HCT116 (cell line): ENCODE data around the gene DIPK1B.

ENCODE experiments used
- JUND ChIP-seq: IDR thresholded peaks from 2 replicates; pipeline ENCODE4 v1.6.1; 2012
- POLR2A ChIP-seq: IDR thresholded peaks from 2 replicates; pipeline ENCODE4 v1.7.0; 2011; ENCODE audit warnings: borderline replicate concordance; ENCODE audit not compliant: insufficient read depth, insufficient read length; ENCODE audit errors: extremely low read depth
- SP1 ChIP-seq: IDR thresholded peaks from 2 replicates; pipeline ENCODE4 v1.6.1; 2012; ENCODE audit warnings: low read depth
- TF ChIP-seq, protein P1 (sequence below): IDR thresholded peaks from 2 replicates; pipeline ENCODE4 v1.6.1; 2011; ENCODE audit warnings: mild to moderate bottlenecking, low read length, moderate library complexity; ENCODE audit not compliant: insufficient replicate concordance; ENCODE audit errors: extremely low read depth
- TF ChIP-seq, protein P2 (sequence below): IDR thresholded peaks from 2 replicates; pipeline ENCODE4 v1.6.1; 2012
- TF ChIP-seq, protein P3 (sequence below), 3 experiments: fragments of 200-600 bp in 1 of 3; sonication (generic) in 1 of 3; IDR thresholded peaks in 2 of 3; conservative IDR thresholded peaks in 1 of 3; 2 replicates each; pipeline ENCODE4 v1.5.1; 2012 to 2017; ENCODE audit warnings: low read depth in 2 of 3, low read length in 2 of 3, antibody characterized with exemption in 1 of 3, borderline replicate concordance in 1 of 3, control low read depth in 1 of 3, mild to moderate bottlenecking in 1 of 3, mixed read lengths in 1 of 3, mixed run types in 1 of 3, moderate library complexity in 1 of 3; ENCODE audit not compliant: insufficient read depth in 1 of 3
- TF ChIP-seq, protein P4 (sequence below): IDR thresholded peaks from 2 replicates; pipeline ENCODE4 v1.6.1; 2012; ENCODE audit warnings: low read depth

DNA sequence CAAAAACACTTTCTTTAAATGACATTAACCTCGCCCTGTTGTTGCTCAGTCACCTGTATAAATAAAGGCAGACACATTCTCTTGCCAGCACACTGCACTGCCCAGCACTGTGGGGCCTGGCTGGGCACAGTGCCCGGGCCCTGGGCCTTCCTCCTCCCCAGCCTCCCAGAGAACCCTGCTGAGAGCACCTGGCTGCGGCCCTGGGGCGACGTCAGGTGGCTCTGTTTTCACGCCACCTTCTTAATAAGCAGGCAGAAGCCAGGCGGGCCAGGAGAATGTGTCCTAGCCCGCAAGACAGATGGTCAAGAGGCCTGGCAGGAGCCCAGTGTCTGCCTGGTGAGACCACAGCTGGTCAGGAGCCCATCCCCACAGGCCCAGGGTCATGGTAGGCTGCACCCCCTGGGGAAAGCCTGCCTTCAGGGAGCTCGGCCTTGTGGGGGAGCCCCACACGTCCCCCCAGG, 16.9 kb upstream of the DIPK1B start:
- TF ChIP-seq JUND (no peak), SP1 (no peak), POLR2A (no peak)
- TF ChIP-seq, protein P1, sequence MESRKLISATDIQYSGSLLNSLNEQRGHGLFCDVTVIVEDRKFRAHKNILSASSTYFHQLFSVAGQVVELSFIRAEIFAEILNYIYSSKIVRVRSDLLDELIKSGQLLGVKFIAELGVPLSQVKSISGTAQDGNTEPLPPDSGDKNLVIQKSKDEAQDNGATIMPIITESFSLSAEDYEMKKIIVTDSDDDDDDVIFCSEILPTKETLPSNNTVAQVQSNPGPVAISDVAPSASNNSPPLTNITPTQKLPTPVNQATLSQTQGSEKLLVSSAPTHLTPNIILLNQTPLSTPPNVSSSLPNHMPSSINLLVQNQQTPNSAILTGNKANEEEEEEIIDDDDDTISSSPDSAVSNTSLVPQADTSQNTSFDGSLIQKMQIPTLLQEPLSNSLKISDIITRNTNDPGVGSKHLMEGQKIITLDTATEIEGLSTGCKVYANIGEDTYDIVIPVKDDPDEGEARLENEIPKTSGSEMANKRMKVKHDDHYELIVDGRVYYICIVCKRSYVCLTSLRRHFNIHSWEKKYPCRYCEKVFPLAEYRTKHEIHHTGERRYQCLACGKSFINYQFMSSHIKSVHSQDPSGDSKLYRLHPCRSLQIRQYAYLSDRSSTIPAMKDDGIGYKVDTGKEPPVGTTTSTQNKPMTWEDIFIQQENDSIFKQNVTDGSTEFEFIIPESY, result no peak
- TF ChIP-seq, protein P2, sequence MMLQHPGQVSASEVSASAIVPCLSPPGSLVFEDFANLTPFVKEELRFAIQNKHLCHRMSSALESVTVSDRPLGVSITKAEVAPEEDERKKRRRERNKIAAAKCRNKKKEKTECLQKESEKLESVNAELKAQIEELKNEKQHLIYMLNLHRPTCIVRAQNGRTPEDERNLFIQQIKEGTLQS, result no peak
- TF ChIP-seq, protein P3, sequence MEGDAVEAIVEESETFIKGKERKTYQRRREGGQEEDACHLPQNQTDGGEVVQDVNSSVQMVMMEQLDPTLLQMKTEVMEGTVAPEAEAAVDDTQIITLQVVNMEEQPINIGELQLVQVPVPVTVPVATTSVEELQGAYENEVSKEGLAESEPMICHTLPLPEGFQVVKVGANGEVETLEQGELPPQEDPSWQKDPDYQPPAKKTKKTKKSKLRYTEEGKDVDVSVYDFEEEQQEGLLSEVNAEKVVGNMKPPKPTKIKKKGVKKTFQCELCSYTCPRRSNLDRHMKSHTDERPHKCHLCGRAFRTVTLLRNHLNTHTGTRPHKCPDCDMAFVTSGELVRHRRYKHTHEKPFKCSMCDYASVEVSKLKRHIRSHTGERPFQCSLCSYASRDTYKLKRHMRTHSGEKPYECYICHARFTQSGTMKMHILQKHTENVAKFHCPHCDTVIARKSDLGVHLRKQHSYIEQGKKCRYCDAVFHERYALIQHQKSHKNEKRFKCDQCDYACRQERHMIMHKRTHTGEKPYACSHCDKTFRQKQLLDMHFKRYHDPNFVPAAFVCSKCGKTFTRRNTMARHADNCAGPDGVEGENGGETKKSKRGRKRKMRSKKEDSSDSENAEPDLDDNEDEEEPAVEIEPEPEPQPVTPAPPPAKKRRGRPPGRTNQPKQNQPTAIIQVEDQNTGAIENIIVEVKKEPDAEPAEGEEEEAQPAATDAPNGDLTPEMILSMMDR (IDR thresholded peaks at IDR 0.05 in 2 of 3, conservative IDR thresholded peaks at IDR 0.05 in 1 of 3; ENCODE audit: borderline replicate concordance in 1 of 3, insufficient read depth in 1 of 3, low read depth in 2 of 3, low read length in 2 of 3), result no peak
- TF ChIP-seq, protein P4, sequence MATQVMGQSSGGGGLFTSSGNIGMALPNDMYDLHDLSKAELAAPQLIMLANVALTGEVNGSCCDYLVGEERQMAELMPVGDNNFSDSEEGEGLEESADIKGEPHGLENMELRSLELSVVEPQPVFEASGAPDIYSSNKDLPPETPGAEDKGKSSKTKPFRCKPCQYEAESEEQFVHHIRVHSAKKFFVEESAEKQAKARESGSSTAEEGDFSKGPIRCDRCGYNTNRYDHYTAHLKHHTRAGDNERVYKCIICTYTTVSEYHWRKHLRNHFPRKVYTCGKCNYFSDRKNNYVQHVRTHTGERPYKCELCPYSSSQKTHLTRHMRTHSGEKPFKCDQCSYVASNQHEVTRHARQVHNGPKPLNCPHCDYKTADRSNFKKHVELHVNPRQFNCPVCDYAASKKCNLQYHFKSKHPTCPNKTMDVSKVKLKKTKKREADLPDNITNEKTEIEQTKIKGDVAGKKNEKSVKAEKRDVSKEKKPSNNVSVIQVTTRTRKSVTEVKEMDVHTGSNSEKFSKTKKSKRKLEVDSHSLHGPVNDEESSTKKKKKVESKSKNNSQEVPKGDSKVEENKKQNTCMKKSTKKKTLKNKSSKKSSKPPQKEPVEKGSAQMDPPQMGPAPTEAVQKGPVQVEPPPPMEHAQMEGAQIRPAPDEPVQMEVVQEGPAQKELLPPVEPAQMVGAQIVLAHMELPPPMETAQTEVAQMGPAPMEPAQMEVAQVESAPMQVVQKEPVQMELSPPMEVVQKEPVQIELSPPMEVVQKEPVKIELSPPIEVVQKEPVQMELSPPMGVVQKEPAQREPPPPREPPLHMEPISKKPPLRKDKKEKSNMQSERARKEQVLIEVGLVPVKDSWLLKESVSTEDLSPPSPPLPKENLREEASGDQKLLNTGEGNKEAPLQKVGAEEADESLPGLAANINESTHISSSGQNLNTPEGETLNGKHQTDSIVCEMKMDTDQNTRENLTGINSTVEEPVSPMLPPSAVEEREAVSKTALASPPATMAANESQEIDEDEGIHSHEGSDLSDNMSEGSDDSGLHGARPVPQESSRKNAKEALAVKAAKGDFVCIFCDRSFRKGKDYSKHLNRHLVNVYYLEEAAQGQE, result no peak
